Measurements from ENCODE around the gene FOXE1. TPM values are rescaled to one million over a fixed set of nuclear protein-coding genes. Genes with fewer than 3 reads are reported as not detected.

FOXE1 gene
- total RNA-seq, 1 experiment from 2014 or later = not detected

GRCh38 chr9:97864396-97864795, 11.4 kb downstream of the FOXE1 start:
- no peak for TF ChIP-seq REST (IDR thresholded peaks at IDR 0.05; ENCODE audit: low read depth)
- TF ChIP-seq ELF1 (IDR thresholded peaks at IDR 0.05; ENCODE audit: borderline replicate concordance, low read depth) = no peak
- TF ChIP-seq ZBTB33 (IDR thresholded peaks at IDR 0.05; ENCODE audit: extremely low read depth, insufficient replicate concordance, low read length) = no peak
- no peak for TF ChIP-seq MAX (IDR thresholded peaks at IDR 0.05)
- Histone ChIP-seq H3K9me3 (ENCODE audit: control insufficient read depth in 1 of 2, insufficient read depth in 1 of 2, low read depth in 1 of 2, low read length in 2 of 2) (peaks cover 0 to 4% of the 10 kb centered on the region in 2 experiments; a peak in 2 of 4 replicates), H3K9ac (ENCODE audit: low read length) (no peak overlapping the region), H3K27ac (ENCODE audit: low read depth, low read length) (no peak overlapping the region), H3K4me2 (ENCODE audit: low read length) (no peak overlapping the region), H3K9me2 (ENCODE audit: insufficient read depth) (no peaks in the 10 kb centered on the region), H4K20me1 (ENCODE audit: insufficient read depth) (no peaks in the 10 kb centered on the region), H3K4me1 (ENCODE audit: control insufficient read depth in 1 of 2, insufficient read depth in 2 of 2, low read length in 2 of 2) (no peaks in the 10 kb centered on the region), H3K4me3 (replicated peaks in 1 of 2; ENCODE audit: low read depth in 1 of 2, low read length in 2 of 2) (no peak overlapping the region), H2AFZ (ENCODE audit: low read depth, low read length, poor library complexity, severe bottlenecking) (no peak overlapping the region), H3K36me3 (ENCODE audit: control insufficient read depth in 1 of 2, insufficient read depth in 2 of 2, low read length in 2 of 2) (no peaks in the 10 kb centered on the region), H3K27me3 (ENCODE audit: insufficient read depth, low read length) (no peaks in the 10 kb centered on the region), H3K79me2 (ENCODE audit: insufficient read depth, low read length) (no peaks in the 10 kb centered on the region)
- BruUV-seq (replicated peaks) = no TSS peak
- no peak for DNase-seq (ENCODE audit: low read depth, low spot score)
- ChIA-PET RAD21 (ENCODE audit: low non-redundant PET in 1 of 2, low total read pairs in 2 of 2, uncharacterized antibody in 2 of 2, unreplicated experiment in 2 of 2) (no interaction called here), CTCF (no interaction called here), POLR2A (no interaction called here)
- intact Hi-C loops (cut with micrococcal nuclease) = no loop called here
- ATAC-seq = no peak

All from HCT116 (cell line).